ENCODE results near the gene ZNF331. TPM values are rescaled to one million over a fixed set of nuclear protein-coding genes. Genes with fewer than 3 reads are reported as not detected.

ZNF331 gene
- total RNA-seq, 1 experiment from 2014 or later, result 28.0 TPM

GRCh38 chr19:53597023-53597422 is 59.1 kb downstream of the ZNF331 start:
- Histone ChIP-seq H4K20me1 (ENCODE audit: low read length) (no peaks in the 10 kb centered on the region), H3K9me3 (ENCODE audit: low read length) (no peaks in the 10 kb centered on the region), H2AFZ (ENCODE audit: low read length) (no peak overlapping the region), H3K4me3 (ENCODE audit: low read length) (no peak overlapping the region), H3K36me3 (ENCODE audit: low read depth, low read length) (no peaks in the 10 kb centered on the region), H3K27me3 (ENCODE audit: low read length) (no peaks in the 10 kb centered on the region), H3K9me2 (replicated peaks; ENCODE audit: low read length) (no peaks in the 10 kb centered on the region), H3K27ac (ENCODE audit: low read length) (no peak overlapping the region), H3K4me2 (ENCODE audit: low read length) (no peak overlapping the region), H3K79me2 (ENCODE audit: low read length) (no peaks in the 10 kb centered on the region), H3F3A (ENCODE audit: low read length, unreplicated experiment) (no peaks in the 10 kb centered on the region), H3K9ac (ENCODE audit: low read length) (no peak overlapping the region), H3K4me1 (ENCODE audit: insufficient read depth, low read length) (no peaks in the 10 kb centered on the region)
- CTCF ChIA-PET, result no interaction called here
- BruUV-seq (replicated peaks), result no TSS peak
- POLR2A ChIA-PET (ENCODE audit: unreplicated experiment), result interaction anchor here (0.6 kb wide), 1 partner anchor 1282 kb away, joined by 8 read pairs; no protein-coding TSS in a partner anchor
- ATAC-seq (no peak), DNase-seq (no peak)
- TF ChIP-seq EZH2phosphoT487 (IDR thresholded peaks at IDR 0.05; ENCODE audit: borderline replicate concordance, low read length) (no peak), CTCF (conservative IDR thresholded peaks at IDR 0.05; ENCODE audit: low read depth, low read length) (no peak), EZH2 (IDR thresholded peaks at IDR 0.05; ENCODE audit: low read length, unreplicated experiment) (no peak)
- intact Hi-C loops (cut with micrococcal nuclease), result no loop called here

- Histone ChIP-seq H4K20me1 (ENCODE audit: low read length) (no peaks in the 10 kb centered on the region), H3K4me3 (ENCODE audit: low read length) (no peak overlapping the region), H3K9me3 (ENCODE audit: low read length) (no peaks in the 10 kb centered on the region), H3K9ac (ENCODE audit: low read length) (no peak overlapping the region), H3K79me2 (ENCODE audit: low read length) (no peaks in the 10 kb centered on the region), H3K27ac (ENCODE audit: low read length) (no peak overlapping the region), H3K4me2 (ENCODE audit: low read length) (no peak overlapping the region), H3K27me3 (ENCODE audit: low read length) (no peaks in the 10 kb centered on the region), H3F3A (ENCODE audit: low read length, unreplicated experiment) (no peaks in the 10 kb centered on the region), H3K4me1 (ENCODE audit: insufficient read depth, low read length) (no peaks in the 10 kb centered on the region), H3K36me3 (ENCODE audit: low read depth, low read length) (no peaks in the 10 kb centered on the region), H3K9me2 (replicated peaks; ENCODE audit: low read length) (no peaks in the 10 kb centered on the region), H2AFZ (ENCODE audit: low read length) (no peak overlapping the region)
- no TSS peak for BruUV-seq (replicated peaks)
- ChIA-PET CTCF (no interaction called here), POLR2A (ENCODE audit: unreplicated experiment) (no interaction called here)
- intact Hi-C loops (cut with micrococcal nuclease), result no loop called here
- TF ChIP-seq CTCF (conservative IDR thresholded peaks at IDR 0.05; ENCODE audit: low read depth, low read length), result no peak
- no peak for TF ChIP-seq EZH2 (IDR thresholded peaks at IDR 0.05; ENCODE audit: low read length, unreplicated experiment)
- ATAC-seq (no peak), DNase-seq (no peak)
Observed at GRCh38 chr19:53598361-53598760, 60.4 kb downstream of the ZNF331 start.

GRCh38 chr19:53600217-53600616 is 62.3 kb downstream of the ZNF331 start:
- no peak for DNase-seq
- POLR2A ChIA-PET (ENCODE audit: unreplicated experiment), result no interaction called here
- no peaks in the 10 kb centered on the region for H3K27me3 ChIP-seq (ENCODE audit: low read length)
- no TSS peak for BruUV-seq (replicated peaks)
- no peaks in the 10 kb centered on the region for H3K4me1 ChIP-seq (ENCODE audit: insufficient read depth, low read length)
- H3K9me2 ChIP-seq (replicated peaks; ENCODE audit: low read length), result no peaks in the 10 kb centered on the region
- no peaks in the 10 kb centered on the region for H3F3A ChIP-seq (ENCODE audit: low read length, unreplicated experiment)
- TF ChIP-seq CTCF (conservative IDR thresholded peaks at IDR 0.05; ENCODE audit: low read depth, low read length), result no peak
- no peak for TF ChIP-seq EZH2 (IDR thresholded peaks at IDR 0.05; ENCODE audit: low read length, unreplicated experiment)
- no peak for TF ChIP-seq EZH2phosphoT487 (IDR thresholded peaks at IDR 0.05; ENCODE audit: borderline replicate concordance, low read length)
- H3K4me2 ChIP-seq (ENCODE audit: low read length), result no peak overlapping the region
- CTCF ChIA-PET, result interaction anchor here (0.9 kb wide), 1 partner anchor 352 kb away, joined by 3 read pairs; no protein-coding TSS in a partner anchor
- no peak overlapping the region for H3K27ac ChIP-seq (ENCODE audit: low read length)
- H3K4me3 ChIP-seq (ENCODE audit: low read length), result no peak overlapping the region
- ATAC-seq, result no peak
- H4K20me1 ChIP-seq (ENCODE audit: low read length), result no peaks in the 10 kb centered on the region
- intact Hi-C loops (cut with micrococcal nuclease), result no loop called here
- H3K36me3 ChIP-seq (ENCODE audit: low read depth, low read length), result no peaks in the 10 kb centered on the region
- no peaks in the 10 kb centered on the region for H3K79me2 ChIP-seq (ENCODE audit: low read length)
- H2AFZ ChIP-seq (ENCODE audit: low read length), result no peak overlapping the region
- H3K9ac ChIP-seq (ENCODE audit: low read length), result no peak overlapping the region
- H3K9me3 ChIP-seq (ENCODE audit: low read length), result no peaks in the 10 kb centered on the region
